Endothelial cell (in vitro differentiated cells): ENCODE measurements around the gene TWNK. TPM values are rescaled to one million over a fixed set of nuclear protein-coding genes. Genes with fewer than 3 reads are reported as not detected.

Experiments used
- DNase-seq: peaks from one replicate; pipeline ENCODE4 v3.0.0; 2021; ENCODE audit warnings: low spot score
- H3K27ac Mint-ChIP-seq: one replicate; pipeline ENCODE4 v1.8.0; 2021; ENCODE audit warnings: mixed read lengths, inconsistent platforms; ENCODE audit not compliant: unreplicated experiment
- H3K27me3 Mint-ChIP-seq: one replicate; pipeline ENCODE4 v1.8.0; 2021; ENCODE audit warnings: mild to moderate bottlenecking, moderate library complexity, mixed read lengths, inconsistent platforms; ENCODE audit not compliant: unreplicated experiment
- H3K36me3 Mint-ChIP-seq: one replicate; pipeline ENCODE4 v1.8.0; 2021; ENCODE audit warnings: mild to moderate bottlenecking, low read depth, mixed read lengths, inconsistent platforms; ENCODE audit not compliant: unreplicated experiment
- H3K4me1 Mint-ChIP-seq: one replicate; pipeline ENCODE4 v1.8.0; 2021; ENCODE audit warnings: mild to moderate bottlenecking, mixed read lengths, inconsistent platforms; ENCODE audit not compliant: unreplicated experiment
- H3K4me3 Mint-ChIP-seq: one replicate; pipeline ENCODE4 v1.8.0; 2021; ENCODE audit warnings: mild to moderate bottlenecking, mixed read lengths, inconsistent platforms; ENCODE audit not compliant: unreplicated experiment
- H3K9me3 Mint-ChIP-seq: one replicate; pipeline ENCODE4 v1.8.0; 2021; ENCODE audit warnings: mixed read lengths, inconsistent platforms; ENCODE audit not compliant: unreplicated experiment
- CTCF ChIP-seq: fragments of 200-600 bp; sonication (generic); IDR thresholded peaks from one replicate; pipeline ENCODE4 v1.5.0; 2021; ENCODE audit warnings: antibody characterized with exemption; ENCODE audit not compliant: unreplicated experiment
- total RNA-seq: library from RNA; stranded (reverse); fragmentation: NEBNext Ultra II Directional; extraction: Animal tissue kit (Norgen Biotek cat#: 25700); gene quantifications from one replicate; pipeline ENCODE4 v1.2.1, GENCODE V29; 2021; ENCODE audit not compliant: unreplicated experiment

Gene TWNK
- total RNA-seq, 1 donor from 2014 or later = 10.5 TPM

GRCh38 chr10:100945754-100946153, 41.6 kb upstream of the TWNK start:
- no peaks in the 10 kb centered on the region for H3K9me3 Mint-ChIP-seq

GRCh38 chr10:100948916-100949315, 38.4 kb upstream of the TWNK start:
- no peak overlapping the region for H3K4me3 Mint-ChIP-seq
- peaks cover 10% of the 10 kb centered on the region for H3K36me3 Mint-ChIP-seq
- no peaks in the 10 kb centered on the region for H3K27me3 Mint-ChIP-seq
- H3K27ac Mint-ChIP-seq = no peak overlapping the region
- TF ChIP-seq CTCF = no peak
- no peak for DNase-seq
- H3K4me1 Mint-ChIP-seq = no peaks in the 10 kb centered on the region
- H3K9me3 Mint-ChIP-seq = no peaks in the 10 kb centered on the region

More at GRCh38 chr10:100945754-100946153, 41.6 kb upstream of the TWNK start:
- TF ChIP-seq CTCF = no peak
- Mint-ChIP-seq H3K36me3 (peaks cover 17% of the 10 kb centered on the region), H3K27ac (no peak overlapping the region), H3K4me1 (no peaks in the 10 kb centered on the region), H3K27me3 (no peaks in the 10 kb centered on the region), H3K4me3 (no peak overlapping the region)
- no peak for DNase-seq

- H3K4me3 Mint-ChIP-seq = no peak overlapping the region
- H3K27ac Mint-ChIP-seq = no peak overlapping the region
These were observed 27.1 kb upstream of the TWNK start for GRCh38 chr10:100960251-100960650.

GRCh38 chr10:100962351-100963080, 24.8 kb upstream of the TWNK start:
- no peaks in the 10 kb centered on the region for H3K9me3 Mint-ChIP-seq
- no peak for DNase-seq
- no peak overlapping the region for H3K4me3 Mint-ChIP-seq
- H3K36me3 Mint-ChIP-seq = peaks cover 17% of the 10 kb centered on the region
- no peak overlapping the region for H3K27ac Mint-ChIP-seq
- TF ChIP-seq CTCF = no peak
- no peaks in the 10 kb centered on the region for H3K27me3 Mint-ChIP-seq
- H3K4me1 Mint-ChIP-seq = peaks cover 14% of the 10 kb centered on the region

More at GRCh38 chr10:100960251-100960650, 27.1 kb upstream of the TWNK start:
- Mint-ChIP-seq H3K4me1 (peaks cover 14% of the 10 kb centered on the region), H3K27me3 (no peaks in the 10 kb centered on the region), H3K9me3 (no peaks in the 10 kb centered on the region), H3K36me3 (peaks cover 18% of the 10 kb centered on the region)
- DNase-seq = no peak
- TF ChIP-seq CTCF = no peak

GRCh38 chr10:100963826-100964225, 23.5 kb upstream of the TWNK start:
- no peak for TF ChIP-seq CTCF
- no peak overlapping the region for H3K27ac Mint-ChIP-seq

More at GRCh38 chr10:100963826-100964225, 23.5 kb upstream of the TWNK start:
- DNase-seq = no peak
- H3K4me3 Mint-ChIP-seq = no peak overlapping the region
- H3K9me3 Mint-ChIP-seq = no peaks in the 10 kb centered on the region
- peaks cover 2% of the 10 kb centered on the region for H3K27me3 Mint-ChIP-seq
- peaks cover 17% of the 10 kb centered on the region for H3K36me3 Mint-ChIP-seq
- peaks cover 16% of the 10 kb centered on the region for H3K4me1 Mint-ChIP-seq
